Ascending aorta (tissue), 2 donors: Measurements from ENCODE around the gene BUD13. TPM values are rescaled to one million over a fixed set of nuclear protein-coding genes. Genes with fewer than 3 reads are reported as not detected.

Source experiments
- DNase-seq, 2 donors: peaks; one replicate each; pipeline ENCODE4 v3.0.0-alpha.2; 2019; ENCODE audit warnings: low spot score in 2 of 2
- H3K27ac ChIP-seq, 2 donors: fragments of 200-600 bp; sonication (generic); one replicate each; pipeline ENCODE4 v1.5.1; 2016 to 2017; ENCODE audit warnings: mild to moderate bottlenecking in 1 of 2
- H3K27me3 ChIP-seq: fragments of 200-600 bp; sonication (generic); one replicate; pipeline ENCODE4 v1.5.1; 2017
- H3K36me3 ChIP-seq, 2 donors: fragments of 200-600 bp; sonication (generic); one replicate each; pipeline ENCODE4 v1.5.1; 2016
- H3K4me1 ChIP-seq, 2 donors: fragments of 200-600 bp; sonication (generic); one replicate each; pipeline ENCODE4 v1.5.1; 2016 to 2017; ENCODE audit warnings: mild to moderate bottlenecking in 1 of 2
- H3K4me3 ChIP-seq, 2 donors: fragments of 200-600 bp; sonication (generic); one replicate each; pipeline ENCODE4 v1.5.1; 2016 to 2017; ENCODE audit warnings: mild to moderate bottlenecking in 1 of 2
- H3K9me3 ChIP-seq, 2 donors: fragments of 200-600 bp; sonication (generic); one replicate each; pipeline ENCODE4 v1.5.1; 2016
- CTCF ChIP-seq, 3 experiments: fragments of 200-600 bp in 2 of 3; fragments of 450-650 bp in 1 of 3; sonication (generic) in 2 of 3; IDR thresholded peaks; one replicate each; pipeline ENCODE4 v1.5.1; 2016 to 2019; ENCODE audit warnings: antibody characterized with exemption in 3 of 3, mild to moderate bottlenecking in 1 of 3, moderate library complexity in 1 of 3
- intact Hi-C: fragments of 100-400 bp; cut with DNase I; formaldehyde crosslinking; loops from one replicate; pipeline ENCODE4 v1.15.1; 2023
- total RNA-seq: library from RNA; depleted of rRNA; stranded (reverse); fragments of >200 nt; gene quantifications from one replicate; pipeline ENCODE4 v1.1.0, GENCODE V29; 2016

Gene BUD13
- total RNA-seq, 1 donor from 2014 or later = 23.9 TPM

GRCh38 chr11:116712428-116712827, 60.4 kb downstream of the BUD13 start:
- Histone ChIP-seq H3K36me3 (no peaks in the 10 kb centered on the region), H3K27ac (no peak overlapping the region), H3K4me1 (no peaks in the 10 kb centered on the region), H3K4me3 (no peak overlapping the region), H3K27me3 (no peaks in the 10 kb centered on the region), H3K9me3 (no peaks in the 10 kb centered on the region)
- no peak for TF ChIP-seq CTCF (IDR thresholded peaks at IDR 0.05)
- no peak for DNase-seq
- intact Hi-C loops = no loop called here

GRCh38 chr11:116710762-116711161, 62.0 kb downstream of the BUD13 start:
- intact Hi-C loops = no loop called here
- no peaks in the 10 kb centered on the region for H3K27me3 ChIP-seq
- DNase-seq = no peak
- no peak for TF ChIP-seq CTCF (IDR thresholded peaks at IDR 0.05)
- no peaks in the 10 kb centered on the region for H3K36me3 ChIP-seq
- H3K9me3 ChIP-seq = no peaks in the 10 kb centered on the region
- H3K4me3 ChIP-seq = no peak overlapping the region
- no peak overlapping the region for H3K27ac ChIP-seq
- H3K4me1 ChIP-seq = no peaks in the 10 kb centered on the region

- TF ChIP-seq CTCF (IDR thresholded peaks at IDR 0.05) = no peak
- DNase-seq = no peak
- Histone ChIP-seq H3K9me3 (no peaks in the 10 kb centered on the region), H3K36me3 (no peaks in the 10 kb centered on the region), H3K4me1 (no peaks in the 10 kb centered on the region), H3K27me3 (no peaks in the 10 kb centered on the region), H3K4me3 (no peak overlapping the region), H3K27ac (no peak overlapping the region)
- intact Hi-C loops = no loop called here
Observed at GRCh38 chr11:116710001-116710674, 62.6 kb downstream of the BUD13 start.

GRCh38 chr11:116707746-116708145, 65.0 kb downstream of the BUD13 start:
- no peak for TF ChIP-seq CTCF (IDR thresholded peaks at IDR 0.05)

GRCh38 chr11:116707161-116707629, 65.6 kb downstream of the BUD13 start:
- DNase-seq = no peak
- no peaks in the 10 kb centered on the region for H3K27me3 ChIP-seq
- no peaks in the 10 kb centered on the region for H3K9me3 ChIP-seq
- H3K4me3 ChIP-seq = no peak overlapping the region
- H3K36me3 ChIP-seq = no peaks in the 10 kb centered on the region
- intact Hi-C loops = no loop called here
- no peaks in the 10 kb centered on the region for H3K4me1 ChIP-seq
- no peak overlapping the region for H3K27ac ChIP-seq
- TF ChIP-seq CTCF (IDR thresholded peaks at IDR 0.05) = no peak

More at GRCh38 chr11:116707746-116708145, 65.0 kb downstream of the BUD13 start:
- H3K27me3 ChIP-seq = no peaks in the 10 kb centered on the region
- H3K4me3 ChIP-seq = no peak overlapping the region
- no peak for DNase-seq
- H3K36me3 ChIP-seq = no peaks in the 10 kb centered on the region
- intact Hi-C loops = no loop called here
- no peaks in the 10 kb centered on the region for H3K9me3 ChIP-seq
- H3K4me1 ChIP-seq = no peaks in the 10 kb centered on the region
- H3K27ac ChIP-seq = no peak overlapping the region
